H9 (cell line): ENCODE results near the gene COA1. TPM values are rescaled to one million over a fixed set of nuclear protein-coding genes. Genes with fewer than 3 reads are reported as not detected.

Source experiments
- DNase-seq: peaks from one replicate; pipeline ENCODE4 v3.0.0-alpha.2; 2017
- H2AFZ ChIP-seq: one replicate; pipeline ENCODE4 v1.6.1; 2013; ENCODE audit warnings: mild to moderate bottlenecking, low read length, control low read depth, moderate library complexity
- H2AK5ac ChIP-seq: 2 replicates; pipeline ENCODE4 v1.6.1; 2013; ENCODE audit warnings: low read length, control low read depth, mixed read lengths; ENCODE audit not compliant: insufficient read length
- H2BK120ac ChIP-seq: one replicate; pipeline ENCODE4 v1.6.1; 2013; ENCODE audit warnings: low read depth, mild to moderate bottlenecking, low read length, control low read depth, inconsistent platforms; ENCODE audit not compliant: poor library complexity, severe bottlenecking
- H2BK12ac ChIP-seq: 2 replicates; pipeline ENCODE4 v1.6.1; 2013; ENCODE audit warnings: low read length, control low read depth, mixed read lengths, low read depth; ENCODE audit not compliant: insufficient read length
- H2BK15ac ChIP-seq: 2 replicates; pipeline ENCODE4 v1.6.1; 2013; ENCODE audit warnings: low read depth, low read length, control low read depth
- H2BK20ac ChIP-seq: one replicate; pipeline ENCODE4 v1.6.1; 2013; ENCODE audit warnings: low read depth, mild to moderate bottlenecking, low read length, control low read depth, inconsistent platforms; ENCODE audit not compliant: poor library complexity, severe bottlenecking
- H2BK5ac ChIP-seq: 2 replicates; pipeline ENCODE4 v1.6.1; 2013; ENCODE audit warnings: low read length, control low read depth, mixed read lengths; ENCODE audit not compliant: insufficient read length
- H3K14ac ChIP-seq: 2 replicates; pipeline ENCODE4 v1.6.1; 2013; ENCODE audit warnings: low read length, control low read depth; ENCODE audit not compliant: insufficient read depth
- H3K18ac ChIP-seq: 2 replicates; pipeline ENCODE4 v1.6.1; 2013; ENCODE audit warnings: low read depth, mild to moderate bottlenecking, mixed read lengths, low read length, control low read depth; ENCODE audit not compliant: insufficient read length
- H3K23ac ChIP-seq: 2 replicates; pipeline ENCODE4 v1.6.1; 2013; ENCODE audit warnings: low read length, control low read depth, mixed read lengths, low read depth; ENCODE audit not compliant: insufficient read length
- H3K23me2 ChIP-seq: 2 replicates; pipeline ENCODE4 v1.6.1; 2013; ENCODE audit warnings: low read depth, mild to moderate bottlenecking, mixed read lengths, low read length, control low read depth; ENCODE audit not compliant: insufficient read length, poor library complexity, severe bottlenecking
- H3K27ac ChIP-seq: 2 replicates; pipeline ENCODE4 v1.5.1; 2013; ENCODE audit warnings: low read length, control low read depth, mixed read lengths, low read depth; ENCODE audit not compliant: insufficient read length
- H3K27me3 ChIP-seq: 2 replicates; pipeline ENCODE4 v1.6.1; 2013; ENCODE audit warnings: low read length, control low read depth, inconsistent platforms; ENCODE audit not compliant: insufficient read depth
- H3K4ac ChIP-seq: 2 replicates; pipeline ENCODE4 v1.6.1; 2013; ENCODE audit warnings: low read depth, mild to moderate bottlenecking, control low read depth, inconsistent platforms, low read length, moderate library complexity
- H3K4me1 ChIP-seq: 2 replicates; pipeline ENCODE4 v1.6.1; 2013; ENCODE audit warnings: low read length, control low read depth, inconsistent platforms; ENCODE audit not compliant: insufficient read depth
- H3K4me2 ChIP-seq: 2 replicates; pipeline ENCODE4 v1.6.1; 2013; ENCODE audit warnings: low read length, control low read depth, mixed read lengths; ENCODE audit not compliant: insufficient read length, insufficient read depth
- H3K56ac ChIP-seq: 2 replicates; pipeline ENCODE4 v1.6.1; 2013; ENCODE audit warnings: low read depth, mild to moderate bottlenecking, mixed read lengths, low read length, control low read depth; ENCODE audit not compliant: insufficient read length
- H3K79me1 ChIP-seq: 2 replicates; pipeline ENCODE4 v1.6.1; 2013; ENCODE audit warnings: low read depth, mild to moderate bottlenecking, moderate library complexity, low read length, control low read depth, inconsistent platforms; ENCODE audit not compliant: insufficient read depth, poor library complexity, severe bottlenecking
- H3K79me2 ChIP-seq: 2 replicates; pipeline ENCODE4 v1.6.1; 2013; ENCODE audit warnings: low read length, control low read depth, inconsistent platforms; ENCODE audit not compliant: insufficient read depth
- H3K9ac ChIP-seq: 2 replicates; pipeline ENCODE4 v1.6.1; 2013; ENCODE audit warnings: low read length, control low read depth, mixed read lengths; ENCODE audit not compliant: insufficient read length; ENCODE audit errors: extremely low read depth
- H3K9me3 ChIP-seq: one replicate; pipeline ENCODE4 v1.6.1; 2013; ENCODE audit warnings: low read depth, low read length, inconsistent platforms; ENCODE audit not compliant: control insufficient read depth
- H3T11ph ChIP-seq: one replicate; pipeline ENCODE4 v1.6.1; 2013; ENCODE audit warnings: mild to moderate bottlenecking, low read length, control low read depth, inconsistent platforms
- H4K20me1 ChIP-seq: one replicate; pipeline ENCODE4 v1.6.1; 2013; ENCODE audit not compliant: control insufficient read depth, insufficient read length, insufficient read depth
- H4K5ac ChIP-seq: 2 replicates; pipeline ENCODE4 v1.6.1; 2013; ENCODE audit warnings: low read depth, mild to moderate bottlenecking, mixed read lengths, low read length, control low read depth; ENCODE audit not compliant: insufficient read length
- H4K8ac ChIP-seq: replicated peaks from 2 replicates; pipeline ENCODE4 v1.6.1; 2013; ENCODE audit warnings: low read length, control low read depth, mixed read lengths, low read depth; ENCODE audit not compliant: insufficient read length
- H4K91ac ChIP-seq: 2 replicates; pipeline ENCODE4 v1.6.1; 2013; ENCODE audit warnings: low read depth, mild to moderate bottlenecking, moderate library complexity, mixed read lengths, low read length, control low read depth; ENCODE audit not compliant: insufficient read length
- H3K27ac Mint-ChIP-seq, 3 experiments: 2 replicates in 2 of 3; 3 replicates in 1 of 3; pipeline ENCODE4 v1.8.0; 2020 to 2021; ENCODE audit warnings: mixed read lengths in 3 of 3, mild to moderate bottlenecking in 1 of 3, moderate library complexity in 1 of 3
- H3K27me3 Mint-ChIP-seq: 2 replicates; pipeline ENCODE4 v1.8.0; 2021; ENCODE audit warnings: low read depth, mild to moderate bottlenecking, moderate library complexity, mixed read lengths
- H3K36me3 Mint-ChIP-seq, 3 experiments: 2 replicates in 2 of 3; 3 replicates in 1 of 3; pipeline ENCODE4 v1.8.0; 2020 to 2021; ENCODE audit warnings: low read depth in 3 of 3, mixed read lengths in 3 of 3; ENCODE audit not compliant: insufficient read depth in 1 of 3
- H3K4me1 Mint-ChIP-seq, 2 experiments: 2 replicates each; pipeline ENCODE4 v1.8.0; 2020; ENCODE audit warnings: mixed read lengths in 2 of 2
- H3K4me3 Mint-ChIP-seq, 2 experiments: 2 replicates in 1 of 2; 3 replicates in 1 of 2; pipeline ENCODE4 v1.8.0; 2020 to 2021; ENCODE audit warnings: mild to moderate bottlenecking in 2 of 2, mixed read lengths in 2 of 2, moderate library complexity in 1 of 2
- H3K9me3 Mint-ChIP-seq, 2 experiments: 2 replicates in 1 of 2; 3 replicates in 1 of 2; pipeline ENCODE4 v1.8.0; 2020; ENCODE audit warnings: mild to moderate bottlenecking in 2 of 2, mixed read lengths in 2 of 2, moderate library complexity in 1 of 2
- CTCF ChIP-seq: fragments of 200-600 bp; sonication (generic); conservative IDR thresholded peaks from 3 replicates; pipeline ENCODE4 v1.8.0; 2021; ENCODE audit warnings: antibody characterized with exemption, mild to moderate bottlenecking
- WGBS: extraction: QIAGEN DNeasy Blood & Tissue Kit; methylation state at CpG from one replicate; pipeline ENCODE4 v1.1.7; 2013; ENCODE audit warnings: missing lambda C conversion rate, low lambda C conversion rate, mixed read lengths; ENCODE audit not compliant: insufficient read length; ENCODE audit errors: extremely low coverage; 5-methylcytosine and 5-hydroxymethylcytosine counted together
- total RNA-seq: library from RNA; stranded (reverse); gene quantifications from 2 replicates; pipeline ENCODE4 v1.2.1, GENCODE V29; 2021

Gene COA1
- total RNA-seq, 1 experiment from 2014 or later = 138 TPM

DNA sequence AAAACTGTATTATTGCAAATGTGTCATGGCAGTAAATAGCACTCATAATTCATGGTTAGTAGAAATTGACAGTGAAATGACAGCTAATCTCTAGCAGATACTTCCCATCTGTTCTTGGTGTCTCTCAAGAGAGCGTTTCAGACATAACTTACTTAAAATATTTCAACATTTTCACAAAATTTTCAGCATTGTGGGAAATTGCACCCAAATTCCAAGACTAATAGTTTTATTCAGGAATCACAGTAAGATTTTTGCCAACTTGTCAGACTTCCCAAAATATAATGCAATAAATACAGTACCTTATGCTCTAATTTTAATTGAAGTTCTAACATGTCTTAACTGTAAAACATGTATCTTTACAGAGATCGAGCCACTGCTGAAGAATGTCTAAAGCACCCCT is 105.2 kb downstream of the COA1 start:
- no peak overlapping the region for H2AK5ac ChIP-seq
- H2BK120ac ChIP-seq = no peak overlapping the region
- no peaks in the 10 kb centered on the region for H3K27me3 ChIP-seq
- WGBS = no CpG with 5 or more reads among the region's 2 CpGs
- H3K4me2 ChIP-seq = no peak overlapping the region
- H4K8ac ChIP-seq = no peak overlapping the region
- no peak overlapping the region for H3T11ph ChIP-seq
- H3K4ac ChIP-seq = no peak overlapping the region
- Mint-ChIP-seq H3K4me3 (no peak overlapping the region), H3K27ac (no peak overlapping the region), H3K36me3 (peaks cover 0 to 27% (median 10%) of the 10 kb centered on the region in 3 experiments; a peak in 5 of 7 replicates), H3K27me3 (no peaks in the 10 kb centered on the region), H3K9me3 (no peaks in the 10 kb centered on the region), H3K4me1 (peaks cover 3 to 6% of the 10 kb centered on the region in 2 experiments)
- H3K9ac ChIP-seq = no peak overlapping the region
- no peak overlapping the region for H3K56ac ChIP-seq
- no peak overlapping the region for H4K5ac ChIP-seq
- no peak overlapping the region for H3K23ac ChIP-seq
- H2BK5ac ChIP-seq = no peak overlapping the region
- no peaks in the 10 kb centered on the region for H3K9me3 ChIP-seq
- no peak overlapping the region for H4K91ac ChIP-seq
- no peak overlapping the region for H2BK20ac ChIP-seq
- H3K27ac ChIP-seq = no peak overlapping the region
- no peaks in the 10 kb centered on the region for H3K79me2 ChIP-seq
- H2AFZ ChIP-seq = no peak overlapping the region
- no peak for DNase-seq
- H3K23me2 ChIP-seq = no peaks in the 10 kb centered on the region
- no peak overlapping the region for H2BK12ac ChIP-seq
- no peaks in the 10 kb centered on the region for H4K20me1 ChIP-seq
- TF ChIP-seq CTCF = no peak
- H3K14ac ChIP-seq = no peak overlapping the region
- no peaks in the 10 kb centered on the region for H3K79me1 ChIP-seq
- no peaks in the 10 kb centered on the region; the same call in 1 of the 2 replicates for H3K4me1 ChIP-seq
- no peak overlapping the region for H3K18ac ChIP-seq
- H2BK15ac ChIP-seq = no peak overlapping the region
